Measurements from ENCODE around the gene HDGFL2.
A peak's percentile ranks its signal among the peaks of the same experiment; 100 is the strongest.

HDGFL2 gene

GRCh38 chr19:4436231-4436630, 35.9 kb upstream of the HDGFL2 start:
- no peak overlapping the region for H2BK15ac ChIP-seq (ENCODE audit: low read length)
- no peak overlapping the region for H3K9ac ChIP-seq (ENCODE audit: low read depth, low read length, poor library complexity)
- H3K18ac ChIP-seq (ENCODE audit: low read length): no peak overlapping the region
- DNase-seq (ENCODE audit: low spot score): no peak
- H3K4me1 ChIP-seq (ENCODE audit: control insufficient read depth in 2 of 2, insufficient read depth in 1 of 2, low read depth in 1 of 2, low read length in 2 of 2): no peaks in the 10 kb centered on the region
- H3K9me3 ChIP-seq (replicated peaks in 1 of 2; ENCODE audit: control insufficient read depth in 2 of 2, insufficient read depth in 1 of 2, low read depth in 1 of 2, low read length in 2 of 2): peaks cover 0 to 3% of the 10 kb centered on the region in 2 donors
- no peak overlapping the region for H4K91ac ChIP-seq (ENCODE audit: low read depth, low read length, poor library complexity)
- H3K4me2 ChIP-seq (ENCODE audit: insufficient read depth, low read length, poor library complexity, severe bottlenecking): no peak overlapping the region
- H2BK5ac ChIP-seq (ENCODE audit: low read length): no peak overlapping the region
- H3K14ac ChIP-seq (ENCODE audit: low read length): no peak overlapping the region
- no peak overlapping the region for H3K23ac ChIP-seq (ENCODE audit: low read depth, low read length, poor library complexity)
- H3K36me3 ChIP-seq (replicated peaks in 1 of 2; ENCODE audit: control insufficient read depth in 2 of 2, insufficient read depth in 2 of 2, low read length in 2 of 2): peaks cover 72 to 94% of the 10 kb centered on the region in 2 donors
- H3K27ac ChIP-seq (replicated peaks; ENCODE audit: low read length): no peak overlapping the region
- H3K4ac ChIP-seq (ENCODE audit: low read length): no peak overlapping the region
- no peak overlapping the region for H2BK120ac ChIP-seq (ENCODE audit: low read depth, low read length)
- no peak overlapping the region for H3K4me3 ChIP-seq (ENCODE audit: low read length in 2 of 2)
- H3K79me1 ChIP-seq (ENCODE audit: low read depth, low read length): peaks cover 15% of the 10 kb centered on the region
- no peak overlapping the region for H4K8ac ChIP-seq (ENCODE audit: low read depth, low read length)
- no peaks in the 10 kb centered on the region for H3K27me3 ChIP-seq (ENCODE audit: control insufficient read depth in 3 of 3, insufficient read depth in 3 of 3, low read depth in 1 of 3, low read length in 3 of 3)
- no peak overlapping the region for H2AFZ ChIP-seq (ENCODE audit: low read length)
- no peak overlapping the region for H2AK5ac ChIP-seq (ENCODE audit: low read depth, low read length)
- WGBS, 2 donors (ENCODE audit: extremely low coverage in 2 of 2, insufficient read length in 2 of 2, insufficient replicate concordance in 1 of 2): no CpG with 5 or more reads among the region's 7 CpGs
- no peak overlapping the region for H2BK12ac ChIP-seq (ENCODE audit: low read length)

- Histone ChIP-seq H3K4me2 (ENCODE audit: insufficient read depth, low read length, poor library complexity, severe bottlenecking) (no peak overlapping the region), H3K79me1 (ENCODE audit: low read depth, low read length) (peaks cover 17% of the 10 kb centered on the region), H2AFZ (ENCODE audit: low read length) (no peak overlapping the region), H2BK5ac (ENCODE audit: low read length) (no peak overlapping the region), H3K18ac (ENCODE audit: low read length) (no peak overlapping the region), H3K9me3 (replicated peaks in 1 of 2; ENCODE audit: control insufficient read depth in 2 of 2, insufficient read depth in 1 of 2, low read depth in 1 of 2, low read length in 2 of 2) (peaks cover 0 to 3% of the 10 kb centered on the region in 2 donors), H3K23ac (ENCODE audit: low read depth, low read length, poor library complexity) (peak overlapping the region; percentile 2), H4K8ac (ENCODE audit: low read depth, low read length) (peak overlapping the region; percentile 84), H2BK120ac (ENCODE audit: low read depth, low read length) (no peak overlapping the region), H3K27me3 (ENCODE audit: control insufficient read depth in 3 of 3, insufficient read depth in 3 of 3, low read depth in 1 of 3, low read length in 3 of 3) (no peaks in the 10 kb centered on the region), H2BK15ac (ENCODE audit: low read length) (no peak overlapping the region), H3K4me1 (ENCODE audit: control insufficient read depth in 2 of 2, insufficient read depth in 1 of 2, low read depth in 1 of 2, low read length in 2 of 2) (no peaks in the 10 kb centered on the region), H3K4me3 (ENCODE audit: low read length in 2 of 2) (no peak overlapping the region), H3K4ac (ENCODE audit: low read length) (no peak overlapping the region), H3K36me3 (replicated peaks in 1 of 2; ENCODE audit: control insufficient read depth in 2 of 2, insufficient read depth in 2 of 2, low read length in 2 of 2) (peaks cover 66 to 92% of the 10 kb centered on the region in 2 donors), H4K91ac (ENCODE audit: low read depth, low read length, poor library complexity) (no peak overlapping the region), H3K27ac (replicated peaks; ENCODE audit: low read length) (no peak overlapping the region), H3K14ac (ENCODE audit: low read length) (no peak overlapping the region), H3K9ac (ENCODE audit: low read depth, low read length, poor library complexity) (no peak overlapping the region), H2BK12ac (ENCODE audit: low read length) (no peak overlapping the region), H2AK5ac (ENCODE audit: low read depth, low read length) (no peak overlapping the region)
- no CpG with 5 or more reads among the region's 10 CpGs for WGBS, 2 donors (ENCODE audit: extremely low coverage in 2 of 2, insufficient read length in 2 of 2, insufficient replicate concordance in 1 of 2)
- no peak for DNase-seq (ENCODE audit: low spot score)
Measured at GRCh38 chr19:4437103-4437502, 35.0 kb upstream of the HDGFL2 start.

- Histone ChIP-seq H2AK5ac (ENCODE audit: low read depth, low read length) (no peak overlapping the region), H2BK12ac (ENCODE audit: low read length) (no peak overlapping the region), H3K14ac (ENCODE audit: low read length) (no peak overlapping the region), H3K23ac (ENCODE audit: low read depth, low read length, poor library complexity) (peak overlapping the region; percentile 67), H3K27me3 (ENCODE audit: control insufficient read depth in 3 of 3, insufficient read depth in 3 of 3, low read depth in 1 of 3, low read length in 3 of 3) (no peaks in the 10 kb centered on the region), H3K4me2 (ENCODE audit: insufficient read depth, low read length, poor library complexity, severe bottlenecking) (no peak overlapping the region), H3K18ac (ENCODE audit: low read length) (no peak overlapping the region), H3K9ac (ENCODE audit: low read depth, low read length, poor library complexity) (no peak overlapping the region), H3K4me1 (ENCODE audit: control insufficient read depth in 2 of 2, insufficient read depth in 1 of 2, low read depth in 1 of 2, low read length in 2 of 2) (no peaks in the 10 kb centered on the region), H2BK120ac (ENCODE audit: low read depth, low read length) (no peak overlapping the region), H4K8ac (ENCODE audit: low read depth, low read length) (no peak overlapping the region), H3K36me3 (replicated peaks in 1 of 2; ENCODE audit: control insufficient read depth in 2 of 2, insufficient read depth in 2 of 2, low read length in 2 of 2) (peaks cover 60 to 92% of the 10 kb centered on the region in 2 donors), H2AFZ (ENCODE audit: low read length) (no peak overlapping the region), H3K27ac (replicated peaks; ENCODE audit: low read length) (no peak overlapping the region), H3K9me3 (replicated peaks in 1 of 2; ENCODE audit: control insufficient read depth in 2 of 2, insufficient read depth in 1 of 2, low read depth in 1 of 2, low read length in 2 of 2) (peaks cover 0 to 1% of the 10 kb centered on the region in 2 donors), H3K4ac (ENCODE audit: low read length) (no peak overlapping the region), H4K91ac (ENCODE audit: low read depth, low read length, poor library complexity) (no peak overlapping the region), H2BK5ac (ENCODE audit: low read length) (no peak overlapping the region), H3K4me3 (ENCODE audit: low read length in 2 of 2) (no peak overlapping the region), H2BK15ac (ENCODE audit: low read length) (no peak overlapping the region), H3K79me1 (ENCODE audit: low read depth, low read length) (peaks cover 14% of the 10 kb centered on the region)
- WGBS, 2 donors (ENCODE audit: extremely low coverage in 2 of 2, insufficient read length in 2 of 2, insufficient replicate concordance in 1 of 2): no CpG with 5 or more reads among the region's 12 CpGs
- DNase-seq (ENCODE audit: low spot score): no peak
Measured at GRCh38 chr19:4439243-4439642, 32.9 kb upstream of the HDGFL2 start.

- Histone ChIP-seq H4K91ac (ENCODE audit: low read depth, low read length, poor library complexity) (no peak overlapping the region), H3K36me3 (replicated peaks in 1 of 2; ENCODE audit: control insufficient read depth in 2 of 2, insufficient read depth in 2 of 2, low read length in 2 of 2) (peaks cover 51 to 93% of the 10 kb centered on the region in 2 donors)
Measured at GRCh38 chr19:4441994-4442818, 29.9 kb upstream of the HDGFL2 start.

More at GRCh38 chr19:4441994-4442818, 29.9 kb upstream of the HDGFL2 start:
- peaks cover 8% of the 10 kb centered on the region for H3K79me1 ChIP-seq (ENCODE audit: low read depth, low read length)
- H3K4me1 ChIP-seq (ENCODE audit: control insufficient read depth in 2 of 2, insufficient read depth in 1 of 2, low read depth in 1 of 2, low read length in 2 of 2): no peaks in the 10 kb centered on the region
- no peak overlapping the region for H2BK12ac ChIP-seq (ENCODE audit: low read length)
- peak overlapping the region; percentile 20 for H4K8ac ChIP-seq (ENCODE audit: low read depth, low read length)
- DNase-seq (ENCODE audit: low spot score): no peak
- peaks cover 0 to 1% of the 10 kb centered on the region in 2 donors for H3K9me3 ChIP-seq (replicated peaks in 1 of 2; ENCODE audit: control insufficient read depth in 2 of 2, insufficient read depth in 1 of 2, low read depth in 1 of 2, low read length in 2 of 2)
- no peak overlapping the region for H3K27ac ChIP-seq (replicated peaks; ENCODE audit: low read length)
- H2AFZ ChIP-seq (ENCODE audit: low read length): no peak overlapping the region
- H3K4me3 ChIP-seq (ENCODE audit: low read length in 2 of 2): no peak overlapping the region
- H3K23ac ChIP-seq (ENCODE audit: low read depth, low read length, poor library complexity): peak overlapping the region; percentile 37
- H2BK15ac ChIP-seq (ENCODE audit: low read length): no peak overlapping the region
- H3K9ac ChIP-seq (ENCODE audit: low read depth, low read length, poor library complexity): peak overlapping the region; percentile 72
- peak overlapping the region; percentile 13 for H3K18ac ChIP-seq (ENCODE audit: low read length)
- no peak overlapping the region for H3K4me2 ChIP-seq (ENCODE audit: insufficient read depth, low read length, poor library complexity, severe bottlenecking)
- peak overlapping the region; percentile 94 for H2BK5ac ChIP-seq (ENCODE audit: low read length)
- no peak overlapping the region for H3K4ac ChIP-seq (ENCODE audit: low read length)
- H3K14ac ChIP-seq (ENCODE audit: low read length): no peak overlapping the region
- no peak overlapping the region for H2AK5ac ChIP-seq (ENCODE audit: low read depth, low read length)
- no peak overlapping the region for H2BK120ac ChIP-seq (ENCODE audit: low read depth, low read length)
- no CpG with 5 or more reads among the region's 22 CpGs for WGBS, 2 donors (ENCODE audit: extremely low coverage in 2 of 2, insufficient read length in 2 of 2, insufficient replicate concordance in 1 of 2)
- H3K27me3 ChIP-seq (ENCODE audit: control insufficient read depth in 3 of 3, insufficient read depth in 3 of 3, low read depth in 1 of 3, low read length in 3 of 3): no peaks in the 10 kb centered on the region
